ENCODE measurements around the gene DNAJB2. TPM values are rescaled to one million over a fixed set of nuclear protein-coding genes. Genes with fewer than 3 reads are reported as not detected.
"Not testable (repeated sequence)": the region's sequence is repeated elsewhere in the genome, so short reads cannot be mapped to it uniquely, and the experiment has no call there.

Gene DNAJB2
- total RNA-seq, 2 experiments from 2014 or later, result 49.9 to 58.7 TPM

GRCh38 chr2:219306047-219306446 is 26.9 kb downstream of the DNAJB2 start:
- Histone ChIP-seq H3K36me3 (ENCODE audit: insufficient read depth, low read length) (no peaks in the 10 kb centered on the region), H3K4me3 (ENCODE audit: low read depth, low read length, poor library complexity, severe bottlenecking) (no peak overlapping the region), H3K4me1 (ENCODE audit: insufficient read depth, low read length, poor library complexity, severe bottlenecking) (no peaks in the 10 kb centered on the region), H3K27ac (ENCODE audit: low read depth, low read length, poor library complexity, severe bottlenecking) (no peak overlapping the region), H3K79me2 (ENCODE audit: insufficient read depth, low read depth, low read length) (no peaks in the 10 kb centered on the region), H4K20me1 (ENCODE audit: insufficient read depth, low read length) (no peaks in the 10 kb centered on the region; the same call in 1 of the 2 replicates), H3K9me2 (ENCODE audit: insufficient read depth, low read length) (no peaks in the 10 kb centered on the region), H2AFZ (ENCODE audit: low read length) (no peak overlapping the region), H3K9me3 (ENCODE audit: low read length) (no peaks in the 10 kb centered on the region), H3K4me2 (ENCODE audit: low read length) (no peak overlapping the region)
- intact Hi-C loops (cut with micrococcal nuclease; ENCODE audit: unreplicated experiment), result no loop called here
- DNase-seq (ENCODE audit: low spot score), result no peak
- TF ChIP-seq EZH2phosphoT487 (IDR thresholded peaks at IDR 0.05; ENCODE audit: borderline replicate concordance, low read depth, low read length) (no peak), CTCF (conservative IDR thresholded peaks at IDR 0.05; ENCODE audit: low read length) (no peak)
- no TSS peak for BruUV-seq (replicated peaks)
- POLR2A ChIA-PET, result no interaction called here
- CTCF ChIA-PET (ENCODE audit: unreplicated experiment), result no interaction called here

DNA sequence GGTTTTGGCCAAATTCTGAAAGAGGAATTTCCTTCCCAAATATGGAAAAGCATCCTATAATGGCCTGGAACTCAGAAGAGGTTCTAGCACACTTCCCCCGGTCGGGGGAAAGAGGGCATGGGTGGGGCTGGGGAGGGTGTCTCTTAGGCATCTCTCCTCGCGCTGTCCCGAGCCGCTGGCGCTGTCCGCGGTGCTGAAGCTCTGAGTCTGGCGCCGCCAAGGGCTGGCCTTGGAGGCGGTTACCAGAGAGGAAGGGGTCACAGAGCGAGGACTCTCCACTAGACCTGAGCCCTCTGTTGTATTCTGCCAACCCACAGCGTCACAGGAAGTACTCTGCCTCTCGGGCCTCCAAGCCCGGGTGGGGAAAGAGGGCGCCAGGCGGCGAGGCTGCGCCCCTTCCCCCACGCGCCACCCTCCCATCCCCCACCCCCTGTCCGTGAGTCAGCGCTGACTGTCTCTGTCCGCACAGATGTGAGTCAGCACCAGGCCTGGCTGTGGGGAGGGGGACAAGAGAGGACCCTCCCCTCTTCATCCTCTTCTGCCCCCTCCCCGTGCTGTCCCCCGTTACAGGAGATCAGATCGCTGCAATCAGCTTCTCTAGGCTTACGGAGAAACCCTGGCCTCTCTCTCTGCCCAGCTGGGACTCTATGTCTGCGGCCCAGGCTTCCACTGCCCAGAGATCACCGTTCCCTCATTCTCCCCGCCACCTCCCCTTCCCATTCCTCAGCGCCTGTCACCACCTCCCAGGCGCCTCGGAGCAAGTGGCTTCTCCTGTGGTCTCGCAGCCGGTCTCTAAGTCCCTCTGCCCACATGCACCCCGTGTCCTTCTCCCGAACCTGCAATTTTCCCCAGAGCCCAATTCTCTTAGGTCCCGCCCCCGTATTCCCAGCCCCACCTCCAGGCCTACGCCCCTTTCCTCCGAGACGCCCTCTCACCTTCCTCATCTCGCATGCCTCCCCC is 29.3 kb downstream of the DNAJB2 start:
- H3K79me2 ChIP-seq (ENCODE audit: insufficient read depth, low read depth, low read length), result no peaks in the 10 kb centered on the region
- ChIA-PET CTCF (ENCODE audit: unreplicated experiment) (interaction anchor here (0.6 kb wide), 1 partner anchor 43 kb away, joined by 3 read pairs; no protein-coding TSS in a partner anchor), POLR2A (no interaction called here)
- no peak overlapping the region for H2AFZ ChIP-seq (ENCODE audit: low read length)
- H4K20me1 ChIP-seq (ENCODE audit: insufficient read depth, low read length), result no peaks in the 10 kb centered on the region; the same call in 1 of the 2 replicates
- no peak overlapping the region for H3K4me3 ChIP-seq (ENCODE audit: low read depth, low read length, poor library complexity, severe bottlenecking)
- H3K36me3 ChIP-seq (ENCODE audit: insufficient read depth, low read length), result no peaks in the 10 kb centered on the region
- DNase-seq (ENCODE audit: low spot score), result peak; percentile 44
- TF ChIP-seq EZH2phosphoT487 (IDR thresholded peaks at IDR 0.05; ENCODE audit: borderline replicate concordance, low read depth, low read length) (no peak), CTCF (conservative IDR thresholded peaks at IDR 0.05; ENCODE audit: low read length) (no peak)
- no peaks in the 10 kb centered on the region for H3K9me2 ChIP-seq (ENCODE audit: insufficient read depth, low read length)
- no peaks in the 10 kb centered on the region for H3K9me3 ChIP-seq (ENCODE audit: low read length)
- BruUV-seq (replicated peaks), result no TSS peak
- intact Hi-C loops (cut with micrococcal nuclease; ENCODE audit: unreplicated experiment), result no loop called here
- H3K4me2 ChIP-seq (ENCODE audit: low read length), result no peak overlapping the region
- no peaks in the 10 kb centered on the region for H3K4me1 ChIP-seq (ENCODE audit: insufficient read depth, low read length, poor library complexity, severe bottlenecking)
- no peak overlapping the region for H3K27ac ChIP-seq (ENCODE audit: low read depth, low read length, poor library complexity, severe bottlenecking)

DNA sequence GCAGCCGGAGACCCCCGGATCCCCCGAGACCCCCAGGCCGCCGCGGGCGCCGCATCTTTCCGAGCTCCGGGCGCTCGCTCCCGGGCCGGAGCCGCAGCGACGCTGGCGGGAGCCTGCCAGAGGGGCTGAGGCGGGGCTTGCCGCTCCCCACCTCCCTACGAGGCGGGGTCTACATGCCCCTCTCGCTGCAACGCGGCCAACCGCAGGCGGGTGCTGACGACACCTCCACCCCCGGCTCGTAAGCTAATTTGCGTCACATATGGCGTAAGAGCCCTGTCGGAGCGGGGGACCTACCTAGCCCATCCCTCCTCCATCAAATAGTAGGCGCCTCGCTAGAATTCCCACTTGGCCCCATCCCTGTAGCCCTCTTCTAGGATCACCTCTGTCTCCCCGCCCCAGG is 30.1 kb downstream of the DNAJB2 start, which contains the start of gene PTPRN:
Gene PTPRN, minus strand, starts transcription at position 124 of the 400 bp plus-strand sequence. Its CDS starts 69 bp downstream, at position 55.
- CTCF ChIA-PET (ENCODE audit: unreplicated experiment), result interaction anchor here (0.5 kb wide), 1 partner anchor 190 kb away, joined by 3 read pairs; no protein-coding TSS in a partner anchor
- DNase-seq (ENCODE audit: low spot score), result no peak
- Histone ChIP-seq H3K9me2 (ENCODE audit: insufficient read depth, low read length) (no peaks in the 10 kb centered on the region), H3K79me2 (ENCODE audit: insufficient read depth, low read depth, low read length) (no peaks in the 10 kb centered on the region), H3K27ac (ENCODE audit: low read depth, low read length, poor library complexity, severe bottlenecking) (no peak within 1 kb of the TSS), H2AFZ (ENCODE audit: low read length) (no peak within 1 kb of the TSS), H4K20me1 (ENCODE audit: insufficient read depth, low read length) (no peaks in the 10 kb centered on the region; the same call in 1 of the 2 replicates), H3K4me2 (ENCODE audit: low read length) (no peak within 1 kb of the TSS), H3K36me3 (ENCODE audit: insufficient read depth, low read length) (no peaks in the 10 kb centered on the region), H3K4me1 (ENCODE audit: insufficient read depth, low read length, poor library complexity, severe bottlenecking) (no peaks in the 10 kb centered on the region), H3K9me3 (ENCODE audit: low read length) (no peaks in the 10 kb centered on the region), H3K4me3 (ENCODE audit: low read depth, low read length, poor library complexity, severe bottlenecking) (no peak within 1 kb of the TSS)
- no peak for TF ChIP-seq EZH2phosphoT487 (IDR thresholded peaks at IDR 0.05; ENCODE audit: borderline replicate concordance, low read depth, low read length)
- no peak for TF ChIP-seq CTCF (conservative IDR thresholded peaks at IDR 0.05; ENCODE audit: low read length)
- no TSS peak for BruUV-seq (replicated peaks)
- POLR2A ChIA-PET, result no interaction called here
- intact Hi-C loops (cut with micrococcal nuclease; ENCODE audit: unreplicated experiment), result no loop called here

GRCh38 chr2:219312683-219313263 is 33.6 kb downstream of the DNAJB2 start:
- intact Hi-C loops (cut with micrococcal nuclease; ENCODE audit: unreplicated experiment); DNase-seq (ENCODE audit: low spot score); H3K27ac ChIP-seq (ENCODE audit: low read depth, low read length, poor library complexity, severe bottlenecking); H3K79me2 ChIP-seq (ENCODE audit: insufficient read depth, low read depth, low read length); H3K9me2 ChIP-seq (ENCODE audit: insufficient read depth, low read length); H3K36me3 ChIP-seq (ENCODE audit: insufficient read depth, low read length); H3K4me3 ChIP-seq (ENCODE audit: low read depth, low read length, poor library complexity, severe bottlenecking); H3K9me3 ChIP-seq (ENCODE audit: low read length); CTCF ChIA-PET (ENCODE audit: unreplicated experiment); H2AFZ ChIP-seq (ENCODE audit: low read length); BruUV-seq (replicated peaks); H4K20me1 ChIP-seq (ENCODE audit: insufficient read depth, low read length); H3K4me2 ChIP-seq (ENCODE audit: low read length); H3K4me1 ChIP-seq (ENCODE audit: insufficient read depth, low read length, poor library complexity, severe bottlenecking): not testable (repeated sequence)
- POLR2A ChIA-PET, result interaction anchor here (0.7 kb wide), 1 partner anchor 92 kb away, joined by 3 read pairs; no protein-coding TSS in a partner anchor

Data from OCI-LY7 (cell line).